ENCODE data around the gene TMEM198.

Gene TMEM198

DNA sequence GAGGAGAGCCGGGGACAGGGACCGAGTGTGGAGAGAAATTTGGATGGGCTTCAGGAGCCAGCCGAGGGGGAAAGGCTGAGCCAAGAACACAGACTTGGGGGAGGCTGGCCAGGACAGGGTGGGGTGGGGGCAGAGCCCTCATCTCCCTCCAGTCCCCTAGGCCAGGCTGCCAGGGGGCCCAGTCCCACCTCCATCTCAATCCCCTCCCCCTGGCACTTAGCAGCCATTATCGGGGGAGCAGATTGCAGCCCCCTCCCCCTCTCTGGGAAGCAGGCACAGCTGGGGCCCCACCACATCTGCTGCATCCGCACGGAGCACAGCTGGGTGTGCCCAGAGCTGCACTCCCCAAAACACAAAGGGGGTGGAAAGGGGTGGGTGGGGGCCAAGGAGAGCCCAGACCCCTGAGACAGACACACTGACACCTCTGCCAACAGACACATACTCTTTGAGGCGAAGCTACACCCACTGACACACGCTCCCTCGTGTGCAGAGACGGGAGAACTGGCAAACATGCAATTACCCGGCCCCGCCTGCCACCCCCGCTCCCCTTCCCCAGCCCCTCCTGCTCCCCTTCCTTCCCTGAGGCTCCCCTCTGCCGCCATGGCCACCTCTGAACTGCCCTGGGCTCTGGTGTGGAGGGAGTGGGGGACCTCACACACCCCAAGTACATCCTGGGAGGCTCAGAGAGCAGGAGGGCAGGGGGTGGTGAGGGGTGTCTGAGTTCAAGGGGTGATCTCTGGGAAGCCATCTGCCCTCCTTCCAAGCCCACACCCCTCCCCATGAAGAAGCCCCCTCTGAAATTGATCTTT, 34.7 kb upstream of the TMEM198 start:
- DNase-seq (ENCODE audit: low read depth) = no peak

DNA sequence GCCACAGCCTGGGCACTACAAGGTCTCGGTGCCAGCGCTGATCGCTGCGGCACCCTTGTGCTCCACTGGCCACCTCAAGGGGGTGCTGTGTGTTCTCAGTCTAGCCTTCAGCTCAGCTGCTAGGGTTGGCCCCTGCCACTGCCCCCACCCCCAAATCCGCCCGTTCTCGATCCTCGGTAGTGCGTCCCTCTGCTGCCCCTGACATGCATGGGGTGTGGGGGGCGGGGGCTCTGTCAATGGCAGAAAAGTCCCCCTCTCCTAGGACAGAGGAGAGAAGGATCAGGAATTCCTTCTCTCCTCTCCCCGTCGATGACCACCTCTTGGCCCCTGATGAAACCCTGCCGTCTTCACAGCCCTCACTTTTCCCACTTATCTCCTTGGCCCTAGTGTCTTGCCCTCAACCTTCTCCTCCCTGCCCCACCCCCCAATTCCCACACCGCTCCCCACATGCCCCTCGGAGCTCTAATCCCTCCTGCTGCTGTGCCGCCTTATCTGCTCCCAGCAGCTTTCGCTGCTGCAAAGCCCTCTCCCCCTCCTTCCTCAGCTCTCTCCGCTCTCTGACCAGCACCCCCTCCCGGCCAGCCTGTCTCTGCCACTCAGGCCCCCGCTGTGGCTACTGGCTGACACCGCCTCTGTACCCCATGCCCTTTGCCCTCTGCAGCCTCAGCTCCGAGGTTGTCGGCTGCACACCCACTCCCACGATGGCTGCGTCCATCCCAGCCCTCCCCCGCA, 33.9 kb upstream of the TMEM198 start:
- peak; percentile 40 for DNase-seq (ENCODE audit: low read depth)

DNA sequence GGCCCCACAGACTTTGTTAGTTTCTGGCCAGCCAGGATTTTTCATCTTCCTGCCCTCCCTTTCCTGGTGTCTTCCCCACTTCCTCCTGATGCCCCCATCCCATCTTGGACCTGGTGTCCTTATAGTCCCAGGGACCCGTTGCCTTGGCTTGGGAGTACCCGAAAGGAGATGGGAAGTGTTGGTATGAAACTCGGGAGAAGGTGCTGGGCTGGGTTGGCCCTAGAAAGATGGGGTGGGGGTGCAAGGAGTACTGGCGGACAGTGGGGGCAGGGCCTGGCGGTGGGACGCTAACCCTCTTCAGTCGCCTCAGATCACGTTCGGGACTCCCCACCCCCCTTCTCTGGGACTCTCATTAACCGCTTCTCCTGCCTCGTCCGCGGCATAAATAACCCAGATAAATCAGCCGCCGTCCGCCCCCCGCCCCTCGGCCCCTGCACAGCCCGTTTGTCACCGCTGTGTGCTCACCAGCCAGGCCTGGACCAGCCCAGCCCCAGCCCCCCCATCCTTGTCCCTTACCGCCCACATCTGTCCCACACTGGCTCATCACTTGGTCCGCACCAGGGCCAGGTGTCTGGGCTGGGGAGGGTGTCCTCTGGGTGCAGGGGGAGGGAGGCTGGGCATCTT, 33.2 kb upstream of the TMEM198 start:
- DNase-seq (ENCODE audit: low read depth) = no peak

DNA sequence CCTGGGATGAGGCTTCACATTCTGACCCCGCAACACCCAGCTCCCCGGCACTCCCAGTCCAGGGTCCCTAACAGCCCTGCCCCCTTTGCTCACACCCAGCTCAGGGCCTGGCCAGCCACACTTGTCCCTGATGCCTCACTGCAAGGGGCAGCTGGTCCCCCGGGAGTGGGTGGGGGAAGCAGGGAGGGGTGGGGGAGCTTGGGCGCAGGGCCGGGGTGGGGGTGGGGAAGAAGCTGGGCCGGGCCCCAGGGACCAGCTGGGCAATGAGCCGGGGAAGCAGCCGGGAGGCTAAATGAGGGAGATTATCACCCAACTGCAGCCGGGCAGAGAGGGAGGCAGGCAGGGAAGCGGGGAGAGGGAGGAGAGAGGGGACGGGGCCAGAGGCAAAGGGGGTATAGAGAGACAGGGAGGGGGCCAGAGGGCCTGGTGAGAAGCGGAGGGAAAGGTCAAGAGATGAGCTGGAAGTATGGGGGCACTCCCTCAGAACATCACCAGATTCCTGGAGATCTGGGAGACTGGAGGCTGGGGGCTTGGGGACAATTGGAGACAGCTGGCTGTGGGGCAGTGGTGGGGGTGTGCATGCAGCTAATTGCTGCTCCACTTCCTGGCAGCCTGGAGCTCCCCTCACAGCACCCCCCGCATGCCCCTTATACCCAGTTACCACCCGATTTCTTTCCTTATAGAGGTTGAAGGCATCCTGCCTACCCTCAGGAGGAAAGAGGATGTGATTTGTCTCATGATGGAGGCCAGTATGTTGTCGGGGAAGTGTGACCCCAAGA, 32.1 kb upstream of the TMEM198 start:
- no peak for DNase-seq (ENCODE audit: low read depth)

GRCh38 chr2:219512524-219513216, 31.2 kb upstream of the TMEM198 start:
- no peak for DNase-seq (ENCODE audit: low read depth)

DNA sequence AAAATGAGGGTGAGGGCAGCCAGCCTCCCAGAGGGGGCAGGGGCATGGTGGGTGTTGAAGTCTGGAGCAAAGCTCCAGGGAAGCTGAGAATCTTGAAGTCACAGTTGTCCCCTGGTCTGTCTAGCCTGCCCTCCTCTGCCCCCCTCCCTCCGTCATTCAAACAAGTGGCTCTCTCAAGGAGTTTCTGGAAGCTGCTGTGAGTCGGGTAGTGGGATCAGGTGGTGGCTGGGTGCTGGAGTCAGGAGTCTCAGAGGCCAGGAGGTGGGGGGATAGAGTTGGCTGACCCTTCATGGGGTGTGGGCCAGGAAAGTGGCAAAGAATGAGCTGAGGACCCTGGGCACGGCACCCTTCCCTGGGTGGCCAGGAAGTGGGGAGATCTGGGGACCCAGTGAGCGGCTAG, 30.0 kb upstream of the TMEM198 start:
- no peak for DNase-seq (ENCODE audit: low read depth)

DNA sequence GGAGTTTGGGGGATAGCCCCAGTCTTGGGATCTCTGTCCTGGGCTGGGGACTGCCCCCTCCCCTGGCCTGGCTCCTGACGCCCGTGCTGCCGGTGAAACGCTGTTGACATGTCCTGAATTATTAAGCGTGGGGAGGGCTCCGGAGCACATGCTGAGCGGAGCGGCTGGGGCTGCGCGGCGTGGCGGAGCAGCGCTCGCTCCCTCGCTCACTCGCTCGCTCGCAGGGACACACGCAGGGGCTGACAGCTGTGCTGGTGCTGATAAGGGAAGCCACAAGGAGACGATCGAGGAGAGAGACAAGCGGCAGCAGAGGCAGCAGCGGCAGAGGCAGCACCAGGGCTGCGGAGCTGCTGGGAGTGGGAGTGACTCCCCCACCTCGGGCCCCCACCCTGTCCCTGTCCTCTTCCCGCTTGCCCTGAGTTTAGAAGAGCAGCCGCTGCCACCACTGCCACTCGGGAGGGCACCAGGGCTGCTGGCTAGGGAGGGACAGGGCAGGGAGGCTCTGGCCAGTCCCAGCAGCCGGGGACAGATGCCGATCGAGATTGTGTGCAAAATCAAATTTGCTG, 29.5 kb upstream of the TMEM198 start, which contains the start of gene ASIC4:
Gene ASIC4 (plus strand): TSS at position 287 of the 566 bp plus-strand sequence. CDS start 243 bp downstream, at position 530.
- no peak for DNase-seq (ENCODE audit: low read depth)

- DNase-seq (ENCODE audit: low read depth) = no peak
These were observed 29.0 kb upstream of the TMEM198 start for GRCh38 chr2:219514836-219515235.

DNA sequence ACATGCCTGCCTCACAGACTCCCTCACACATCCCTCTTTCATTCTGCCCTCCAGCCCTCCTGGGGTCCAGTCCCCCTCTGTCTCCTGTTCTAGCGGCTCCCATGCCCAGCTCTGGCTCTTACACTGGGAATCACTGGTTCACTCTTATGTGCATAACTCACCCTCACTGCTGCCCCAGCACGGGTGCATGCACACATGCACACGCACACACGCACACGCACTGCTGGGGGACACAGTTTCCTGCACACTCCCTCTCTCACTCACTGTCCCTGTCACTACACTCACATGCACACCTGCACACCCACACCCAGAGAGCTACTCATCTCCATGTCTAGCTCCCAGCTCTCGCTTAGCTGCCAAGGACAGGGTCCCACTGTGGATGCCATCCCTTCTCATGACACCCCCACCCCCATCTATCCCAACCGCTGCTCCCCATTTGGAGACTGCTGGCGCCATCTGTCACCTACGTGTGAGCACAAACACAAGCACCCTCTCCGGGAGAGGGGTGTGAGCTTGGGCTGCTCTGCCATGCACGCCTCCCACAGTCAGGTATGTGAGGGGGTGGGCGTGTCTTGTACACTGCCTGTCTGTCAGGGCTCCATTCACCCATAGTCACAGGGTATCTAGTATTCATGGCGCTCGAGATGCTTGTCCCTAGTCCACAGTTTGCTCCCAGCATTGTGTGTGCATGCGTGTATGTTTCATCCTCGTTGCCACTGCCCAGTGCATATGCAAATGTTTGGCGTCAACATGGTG, 27.8 kb upstream of the TMEM198 start:
- DNase-seq (ENCODE audit: low read depth) = no peak

GRCh38 chr2:219516888-219517287, 26.9 kb upstream of the TMEM198 start:
- DNase-seq (ENCODE audit: low read depth) = no peak

DNA sequence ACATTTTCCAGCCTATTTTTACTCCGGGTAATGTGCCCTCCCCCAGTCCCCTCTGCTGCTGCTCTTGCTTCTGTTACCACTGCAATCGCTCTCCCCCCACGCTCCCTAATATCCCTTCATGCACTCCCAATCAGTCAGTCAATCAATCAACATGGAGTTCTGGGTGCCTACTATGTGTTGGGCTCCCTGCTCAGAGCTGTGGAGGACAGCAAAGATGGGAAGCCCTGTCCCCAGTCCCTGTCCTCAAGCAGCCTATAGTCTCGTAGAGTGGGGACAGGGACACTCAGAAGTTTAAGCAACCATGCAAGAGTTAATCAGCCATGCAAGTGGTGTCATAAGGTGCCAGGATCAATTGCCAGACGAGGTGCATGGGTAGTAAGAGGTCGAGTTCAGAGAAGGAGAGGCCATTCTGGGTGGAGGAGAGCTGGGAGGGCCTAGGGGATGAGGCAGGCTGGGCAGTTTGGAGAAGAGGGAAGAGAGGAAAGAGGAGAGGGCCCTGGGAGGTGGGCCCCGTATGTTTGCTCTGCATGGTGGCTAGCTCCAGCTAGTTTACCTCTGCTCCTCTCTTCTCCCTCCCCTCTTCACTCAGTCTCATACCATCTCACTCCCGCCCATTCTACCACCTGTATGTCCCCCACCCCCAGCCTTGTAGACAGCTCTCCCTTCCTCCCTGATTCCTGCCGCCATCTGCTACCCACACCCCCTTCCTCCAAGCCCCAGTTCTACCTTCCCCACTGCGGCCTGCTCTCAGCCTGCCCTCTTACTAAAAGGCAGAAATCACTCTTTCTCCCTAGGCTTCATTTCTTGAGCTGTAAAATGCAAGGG, 25.7 kb upstream of the TMEM198 start:
- no peak for DNase-seq (ENCODE audit: low read depth)

DNA sequence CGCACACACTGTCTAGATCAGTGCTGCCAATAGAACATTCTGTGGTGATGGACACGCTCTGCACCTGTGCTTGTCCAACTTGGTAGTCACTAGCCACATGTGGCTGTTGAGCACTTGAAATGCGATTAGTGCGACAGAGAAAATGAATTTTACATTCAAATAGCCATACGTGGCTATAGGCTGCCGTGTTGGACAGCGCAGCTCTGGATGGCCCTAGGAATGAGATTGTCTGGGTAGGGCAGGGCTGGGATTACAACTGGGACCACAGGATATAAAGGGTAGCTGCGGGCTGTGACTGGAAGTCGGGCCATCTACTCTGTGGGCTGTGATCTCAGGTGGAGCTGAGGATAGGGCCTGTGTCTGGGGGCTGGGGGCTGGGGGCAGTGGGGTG, 24.3 kb upstream of the TMEM198 start:
- no peak for DNase-seq (ENCODE audit: low read depth)

DNA sequence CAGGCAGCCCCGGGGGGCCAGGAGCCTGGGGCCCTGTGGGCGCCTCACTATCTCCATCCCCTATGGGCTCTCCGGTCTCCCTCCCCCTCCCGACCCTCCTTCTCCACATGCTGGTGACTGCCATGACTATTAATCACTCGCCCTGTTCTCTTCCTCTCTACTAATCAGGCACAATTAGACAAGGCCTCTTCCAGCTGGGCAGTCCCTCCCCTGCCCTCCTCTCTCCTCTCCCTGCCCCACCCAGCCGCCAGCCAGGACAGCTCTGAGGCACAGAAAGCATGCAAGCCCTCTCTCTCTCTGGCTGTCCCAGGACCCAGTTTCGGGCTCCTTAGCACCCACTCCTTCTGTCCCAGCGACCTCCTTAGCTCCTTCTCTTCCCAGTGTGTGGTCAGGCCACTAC, 23.7 kb upstream of the TMEM198 start:
- DNase-seq (ENCODE audit: low read depth) = no peak

DNA sequence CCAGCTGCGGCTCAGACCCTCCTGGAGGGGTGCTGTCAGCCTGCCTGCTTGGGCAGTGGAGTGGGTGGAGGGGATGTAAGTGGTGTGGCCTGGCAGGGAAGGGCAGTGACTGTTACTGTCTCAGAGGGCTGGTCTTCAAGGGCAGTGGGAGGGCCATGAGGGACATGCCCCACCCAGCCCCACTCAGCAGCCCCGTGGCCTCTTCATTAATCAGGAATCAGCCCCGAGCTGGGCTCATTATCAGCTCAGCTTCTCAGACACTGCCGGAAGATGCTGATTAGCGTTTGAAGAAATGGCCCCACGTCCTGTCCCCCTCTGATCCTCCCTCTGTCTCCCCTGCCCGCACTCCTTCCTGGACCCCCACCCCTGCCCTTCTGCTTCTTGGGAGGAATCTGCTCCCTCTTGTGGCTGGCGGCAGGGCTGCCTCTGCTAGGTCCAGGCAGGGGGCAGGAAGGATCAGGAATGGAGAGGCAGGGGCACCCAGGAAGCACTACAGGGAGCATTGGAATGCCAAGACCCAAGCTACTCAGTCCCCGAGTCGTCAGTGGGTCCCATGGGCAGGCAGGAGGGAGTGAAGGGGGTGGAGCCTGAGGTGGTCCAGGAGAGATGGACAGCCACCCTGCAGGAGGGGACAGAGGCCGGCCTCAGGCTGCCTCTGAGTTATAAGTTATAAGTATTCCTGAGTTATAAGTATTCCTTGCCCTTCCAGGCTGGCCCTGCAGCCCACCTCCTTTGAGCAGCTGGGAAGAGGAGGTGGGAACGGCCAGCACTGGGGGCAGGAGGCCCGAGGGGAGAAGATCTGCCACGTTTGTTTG, 22.6 kb upstream of the TMEM198 start:
- DNase-seq (ENCODE audit: low read depth) = no peak

DNA sequence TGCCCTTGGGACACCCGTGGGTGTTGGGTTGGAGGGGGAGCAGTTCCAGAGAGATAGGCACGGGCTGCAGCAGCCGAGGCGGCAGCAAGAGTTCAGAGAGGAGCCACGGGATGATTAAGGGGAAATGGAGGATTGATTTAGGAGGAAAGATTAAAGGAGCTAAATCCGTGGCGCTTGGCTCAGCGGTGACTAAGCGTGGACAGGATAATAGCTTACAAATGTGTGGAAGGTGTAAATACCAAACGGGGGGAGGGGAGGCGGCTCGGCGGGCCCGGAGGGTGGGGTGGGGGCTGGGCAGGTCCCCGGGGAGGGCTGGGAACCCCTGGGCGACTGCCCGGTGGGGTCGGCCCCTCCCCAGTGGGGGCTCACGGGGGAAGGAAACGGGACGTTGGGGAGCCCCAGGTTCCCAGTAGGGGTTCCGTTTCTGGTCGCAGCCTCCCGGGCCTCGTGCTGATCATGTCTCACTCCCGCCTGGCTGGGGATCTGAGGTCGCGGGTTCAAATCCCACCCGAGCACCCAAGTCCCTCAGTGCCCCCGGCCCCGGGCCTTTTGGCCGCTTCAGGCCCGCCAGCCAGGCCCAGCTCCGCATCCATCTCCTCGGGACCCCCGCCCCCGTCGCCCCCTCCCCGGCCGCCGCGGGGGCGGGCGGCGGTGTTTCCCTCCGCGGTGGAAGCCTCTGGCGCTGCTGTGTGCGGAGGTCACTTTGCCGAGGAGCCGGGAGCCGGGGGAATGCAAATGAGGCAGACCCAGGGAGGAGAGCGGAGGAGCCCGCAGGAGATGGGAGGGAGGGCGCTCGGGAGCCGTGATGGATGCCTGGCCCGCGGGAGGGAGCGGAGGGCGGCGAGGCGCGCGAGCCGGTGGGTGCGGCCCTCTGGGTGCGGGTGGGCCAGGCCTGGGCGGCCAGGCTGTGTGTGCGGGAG, 21.5 kb upstream of the TMEM198 start:
- no peak for DNase-seq (ENCODE audit: low read depth)

GRCh38 chr2:219523031-219523671, 20.7 kb upstream of the TMEM198 start:
- DNase-seq (ENCODE audit: low read depth) = no peak

- no peak for DNase-seq (ENCODE audit: low read depth)
These were observed 19.0 kb upstream of the TMEM198 start for GRCh38 chr2:219524817-219525216.
